B cell (primary cell): ENCODE measurements around the gene CNTN4.

Experiments
- EZH2 ChIP-seq: IDR thresholded peaks from 2 replicates; pipeline ENCODE4 v1.6.1; 2012; ENCODE audit warnings: borderline replicate concordance, low read depth, mild to moderate bottlenecking, moderate library complexity, low read length; ENCODE audit not compliant: insufficient read depth, poor library complexity, severe bottlenecking
- TF ChIP-seq, protein P1 (sequence below): fragments of 200-600 bp; IDR thresholded peaks from one replicate; pipeline ENCODE4 v1.8.0; 2022; ENCODE audit warnings: antibody characterized with exemption, mild to moderate bottlenecking

DNA sequence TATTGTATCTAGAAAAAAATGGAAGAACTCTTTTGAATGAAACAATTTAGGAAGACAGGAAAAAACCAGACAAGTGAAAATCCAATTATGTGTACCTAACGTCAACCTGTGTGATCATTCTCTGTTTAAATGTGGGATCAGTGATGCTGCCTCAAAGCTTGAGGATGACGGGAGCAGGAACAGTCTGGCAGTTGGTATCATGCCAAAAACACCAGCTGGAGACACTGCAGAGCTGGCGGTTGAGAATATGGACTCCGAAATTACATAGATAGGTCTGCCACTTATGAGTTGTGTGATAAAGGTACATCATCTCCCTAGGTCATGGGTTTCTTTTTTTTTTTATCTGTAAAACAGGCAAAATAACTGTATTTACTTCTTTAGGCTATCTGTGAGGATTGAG is 480.5 kb downstream of the CNTN4 start:
- TF ChIP-seq, protein P1, sequence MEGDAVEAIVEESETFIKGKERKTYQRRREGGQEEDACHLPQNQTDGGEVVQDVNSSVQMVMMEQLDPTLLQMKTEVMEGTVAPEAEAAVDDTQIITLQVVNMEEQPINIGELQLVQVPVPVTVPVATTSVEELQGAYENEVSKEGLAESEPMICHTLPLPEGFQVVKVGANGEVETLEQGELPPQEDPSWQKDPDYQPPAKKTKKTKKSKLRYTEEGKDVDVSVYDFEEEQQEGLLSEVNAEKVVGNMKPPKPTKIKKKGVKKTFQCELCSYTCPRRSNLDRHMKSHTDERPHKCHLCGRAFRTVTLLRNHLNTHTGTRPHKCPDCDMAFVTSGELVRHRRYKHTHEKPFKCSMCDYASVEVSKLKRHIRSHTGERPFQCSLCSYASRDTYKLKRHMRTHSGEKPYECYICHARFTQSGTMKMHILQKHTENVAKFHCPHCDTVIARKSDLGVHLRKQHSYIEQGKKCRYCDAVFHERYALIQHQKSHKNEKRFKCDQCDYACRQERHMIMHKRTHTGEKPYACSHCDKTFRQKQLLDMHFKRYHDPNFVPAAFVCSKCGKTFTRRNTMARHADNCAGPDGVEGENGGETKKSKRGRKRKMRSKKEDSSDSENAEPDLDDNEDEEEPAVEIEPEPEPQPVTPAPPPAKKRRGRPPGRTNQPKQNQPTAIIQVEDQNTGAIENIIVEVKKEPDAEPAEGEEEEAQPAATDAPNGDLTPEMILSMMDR = no peak
- no peak for TF ChIP-seq EZH2
